Liver (tissue), 3 donors: ENCODE data around the gene GGACT.

ENCODE experiments used
- ATF3 ChIP-seq: IDR thresholded peaks from 2 replicates; pipeline ENCODE4 v1.6.1; 2016; ENCODE audit warnings: antibody characterized with exemption
- CTCF ChIP-seq: fragments of 150-350 bp; IDR thresholded peaks from 2 replicates; pipeline ENCODE4 v1.5.1; 2017; ENCODE audit warnings: improper control_type of control experiment, low read depth, low read length; ENCODE audit not compliant: missing input control
- JUND ChIP-seq, 2 donors: IDR thresholded peaks; 2 replicates each; pipeline ENCODE4 v1.6.1; 2016; ENCODE audit warnings: antibody characterized with exemption in 2 of 2
- MAX ChIP-seq: IDR thresholded peaks from 2 replicates; pipeline ENCODE4 v1.6.1; 2016; ENCODE audit warnings: antibody characterized with exemption
- RAD21 ChIP-seq, 2 donors: IDR thresholded peaks; 2 replicates each; pipeline ENCODE4 v1.6.1; 2016; ENCODE audit warnings: antibody characterized with exemption in 2 of 2, mild to moderate bottlenecking in 2 of 2
- SP1 ChIP-seq: IDR thresholded peaks from 2 replicates; pipeline ENCODE4 v1.6.1; 2018; ENCODE audit warnings: antibody characterized with exemption, mild to moderate bottlenecking
- TAF1 ChIP-seq: conservative IDR thresholded peaks from 2 replicates; pipeline ENCODE4 v1.6.1; 2016; ENCODE audit warnings: antibody characterized with exemption, mild to moderate bottlenecking
- YY1 ChIP-seq: IDR thresholded peaks from 2 replicates; pipeline ENCODE4 v1.6.1; 2016; ENCODE audit warnings: antibody characterized with exemption, mild to moderate bottlenecking
- donor health status: healthy.
- donor health status: healthy.

- TF ChIP-seq CTCF (no peak), RAD21 (IDR thresholded peaks at IDR 0.05) (no peak), ATF3 (no peak), SP1 (no peak), TAF1 (no peak), JUND (IDR thresholded peaks at IDR 0.05) (no peak), YY1 (no peak), MAX (no peak)
These were observed 80.1 kb downstream of the GGACT start for GRCh38 chr13:100508455-100508854.
